ENCODE measurements around the gene CYTL1.

- TF ChIP-seq POLR2A (IDR thresholded peaks at IDR 0.05; ENCODE audit: low read length) = no peak
- no peak for TF ChIP-seq GATA1 (IDR thresholded peaks at IDR 0.05; ENCODE audit: low read depth, low read length)
These were observed 35.1 kb downstream of the CYTL1 start for GRCh38 chr4:4984186-4984585.

Data from erythroblast (primary cell).